HS-5 (cell line): ENCODE results near the gene DIAPH2.

Experiments used
- DNase-seq: peaks from one replicate; pipeline ENCODE4 v3.0.0-alpha.2; 2012; ENCODE audit warnings: low read depth

The DIAPH2 gene

GRCh38 chrX:97175147-97175546 is 490.5 kb downstream of the DIAPH2 start:
- DNase-seq, result no peak

- DNase-seq, result no peak
Measured at GRCh38 chrX:97189668-97190067, 505.0 kb downstream of the DIAPH2 start.

GRCh38 chrX:97199501-97199900 is 514.9 kb downstream of the DIAPH2 start:
- DNase-seq, result no peak

GRCh38 chrX:97200454-97200853 is 515.8 kb downstream of the DIAPH2 start:
- no peak for DNase-seq

GRCh38 chrX:97210501-97210900 is 525.9 kb downstream of the DIAPH2 start:
- DNase-seq, result no peak

DNA sequence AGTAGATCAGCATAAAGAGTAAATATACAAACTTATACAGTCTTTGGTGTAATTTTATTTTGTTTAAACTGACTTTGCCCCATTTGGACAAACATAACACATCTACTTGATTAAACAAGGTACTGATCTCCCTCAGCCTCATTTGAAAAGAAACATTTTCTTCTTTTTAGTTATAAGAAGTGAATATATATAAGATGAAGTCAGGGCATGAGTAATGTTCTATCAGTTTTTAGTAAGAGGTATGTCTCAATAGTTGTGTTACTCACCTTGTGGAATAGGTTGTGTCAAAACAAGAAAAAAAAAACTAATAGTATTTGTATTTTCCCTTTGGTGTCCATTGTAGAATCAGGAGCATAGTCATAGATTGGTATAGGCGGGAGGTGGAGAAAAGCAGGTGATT is 526.4 kb downstream of the DIAPH2 start:
- no peak for DNase-seq

DNA sequence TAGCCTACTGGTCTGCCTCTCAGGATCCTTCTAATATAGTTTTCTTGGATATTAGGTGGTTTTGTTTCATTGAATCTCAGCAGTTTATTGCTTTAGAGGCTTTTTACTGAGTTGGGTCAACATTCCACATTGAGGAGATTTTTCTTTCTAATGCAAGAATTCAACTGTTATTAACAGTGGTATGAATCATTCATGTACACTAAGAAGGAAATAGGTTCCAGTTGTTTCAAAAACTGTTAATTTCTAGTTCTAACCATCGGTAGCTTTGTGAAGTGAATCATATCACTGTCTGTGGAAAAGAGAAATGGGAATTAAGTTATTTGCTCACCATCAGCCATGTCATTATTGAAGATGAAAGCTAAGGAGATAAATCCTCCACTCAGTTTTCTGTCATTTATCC is 530.5 kb downstream of the DIAPH2 start:
- DNase-seq, result no peak

- DNase-seq, result no peak
Measured at GRCh38 chrX:97224148-97224547, 539.5 kb downstream of the DIAPH2 start.

- DNase-seq, result no peak
Measured at GRCh38 chrX:97229318-97229717, 544.7 kb downstream of the DIAPH2 start.

- DNase-seq, result no peak
Measured at GRCh38 chrX:97230948-97231347, 546.3 kb downstream of the DIAPH2 start.

DNA sequence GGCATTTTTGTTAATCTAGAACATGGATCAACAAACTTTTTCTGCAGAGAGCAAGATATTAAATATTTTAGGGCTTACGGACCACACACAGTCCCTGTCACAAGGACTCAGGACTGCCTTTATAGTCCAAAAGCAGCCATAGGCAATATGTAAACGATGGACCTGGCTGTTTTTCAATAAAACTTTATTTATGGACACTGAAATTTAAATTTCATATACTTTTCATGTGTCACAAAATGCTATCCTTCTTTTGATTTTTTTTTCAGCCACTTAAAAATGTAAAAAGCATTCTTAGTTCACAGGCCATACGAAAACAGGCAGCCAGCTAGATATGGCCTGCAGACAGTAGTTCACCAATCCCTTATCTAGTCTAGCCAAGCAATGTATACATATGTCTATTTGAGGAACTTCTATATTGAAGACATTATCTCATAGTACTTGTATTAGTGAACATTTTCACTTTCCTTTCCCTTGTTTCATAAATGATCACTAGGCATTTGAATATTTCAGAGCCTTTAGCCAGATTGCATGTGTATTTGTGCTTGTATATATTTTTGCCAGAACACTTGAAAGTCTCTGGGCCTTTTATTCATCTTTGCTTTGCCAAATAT is 549.9 kb downstream of the DIAPH2 start:
- DNase-seq, result no peak

GRCh38 chrX:97238632-97239031 is 554.0 kb downstream of the DIAPH2 start:
- no peak for DNase-seq

GRCh38 chrX:97252111-97252510 is 567.5 kb downstream of the DIAPH2 start:
- no peak for DNase-seq

DNA sequence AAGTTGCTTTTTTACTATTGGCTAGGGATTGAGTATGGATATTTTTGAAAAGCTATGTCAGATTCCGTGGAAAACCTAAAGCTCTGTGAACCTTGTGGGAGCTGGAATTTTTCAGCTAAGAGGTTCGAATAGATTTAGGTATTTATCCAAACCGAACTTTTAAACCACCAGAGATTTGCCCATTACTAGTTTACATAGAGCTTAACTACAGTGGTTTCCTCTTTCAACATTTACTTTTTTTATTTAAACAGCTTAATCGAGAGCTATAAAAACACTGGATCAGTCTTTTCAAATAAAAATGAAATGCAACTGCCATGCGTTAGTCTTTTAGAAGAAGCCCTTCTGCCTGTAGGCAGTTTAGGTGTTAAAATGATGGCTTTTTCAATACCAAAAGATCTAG is 576.0 kb downstream of the DIAPH2 start:
- DNase-seq, result no peak

- DNase-seq, result no peak
Measured at GRCh38 chrX:97266406-97267121, 581.9 kb downstream of the DIAPH2 start.

- DNase-seq, result no peak
Measured at GRCh38 chrX:97267396-97268181, 582.9 kb downstream of the DIAPH2 start.

GRCh38 chrX:97268182-97268680 is 583.6 kb downstream of the DIAPH2 start:
- DNase-seq, result no peak

GRCh38 chrX:97284531-97284930 is 599.9 kb downstream of the DIAPH2 start:
- no peak for DNase-seq

DNA sequence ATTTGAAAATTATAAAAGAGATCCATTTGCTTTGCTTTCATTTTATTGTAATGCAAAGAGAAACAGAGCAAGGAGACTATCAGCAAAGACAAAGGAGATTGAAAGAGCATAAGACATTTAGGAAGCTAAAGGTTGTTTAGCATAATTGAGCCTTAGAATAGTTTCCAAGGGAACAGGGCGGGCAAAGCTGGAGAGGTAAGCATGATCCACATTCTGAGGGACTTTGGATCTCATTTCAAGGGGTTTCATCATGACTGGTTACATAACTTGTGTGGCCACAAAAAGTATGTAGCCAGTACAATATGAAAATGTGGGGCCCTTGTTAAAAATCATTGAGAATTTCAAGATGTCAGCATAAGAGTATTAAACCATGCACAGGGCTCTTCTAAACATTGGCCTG is 605.6 kb downstream of the DIAPH2 start:
- DNase-seq, result no peak

DNA sequence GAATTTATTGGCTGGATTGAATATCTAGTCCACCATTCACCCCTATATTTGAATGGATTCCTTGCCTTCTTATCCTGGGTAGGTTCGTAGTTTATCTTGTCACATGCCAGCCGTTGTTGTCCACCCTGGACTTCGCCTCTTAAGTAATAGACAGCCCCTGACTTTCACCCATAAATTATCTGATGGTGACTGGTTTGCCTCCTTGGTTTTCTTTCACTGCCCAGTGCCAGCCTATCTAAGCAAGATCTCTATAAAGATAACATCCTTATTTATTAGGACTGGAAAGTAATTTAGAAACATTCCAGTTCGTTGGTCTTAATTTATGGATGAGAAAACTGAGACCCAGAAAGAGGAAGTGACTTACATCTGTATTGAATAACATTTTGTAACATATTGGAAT is 609.4 kb downstream of the DIAPH2 start:
- no peak for DNase-seq

GRCh38 chrX:97295954-97296353 is 611.3 kb downstream of the DIAPH2 start:
- DNase-seq, result no peak

DNA sequence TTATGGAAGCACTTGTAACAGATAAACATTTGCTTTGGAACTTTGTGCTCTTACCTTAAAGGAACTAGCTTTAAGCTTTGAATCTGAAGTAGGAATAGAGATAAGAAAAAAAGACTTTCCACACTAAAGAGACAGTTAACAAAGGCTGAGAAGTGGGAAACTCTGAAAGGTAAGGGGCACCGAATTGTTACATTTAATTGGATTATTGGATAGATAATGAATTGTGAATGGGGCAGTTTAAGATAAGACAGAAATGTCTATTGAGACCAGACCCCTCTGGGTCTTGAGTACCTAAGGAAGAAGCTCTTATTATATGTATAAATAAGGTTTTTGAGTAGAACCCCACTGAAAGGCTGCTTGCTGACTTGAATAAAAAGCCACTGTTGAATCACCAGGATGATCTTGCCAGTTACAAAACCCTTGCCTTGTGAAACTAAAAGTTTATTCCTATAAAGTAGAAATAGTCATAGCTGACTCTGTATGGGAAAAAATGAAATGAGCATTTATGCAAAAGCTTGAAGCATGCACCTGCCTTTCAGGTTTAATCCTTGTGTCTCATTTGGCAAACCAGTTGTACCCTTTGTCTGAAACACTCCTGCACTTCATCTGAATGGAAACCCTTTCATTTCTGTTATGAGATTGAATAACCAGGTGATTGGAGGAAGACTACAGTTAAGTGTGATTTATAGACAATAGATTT is 622.3 kb downstream of the DIAPH2 start:
- no peak for DNase-seq
